ENCODE results near the gene GMDS. TPM values are rescaled to one million over a fixed set of nuclear protein-coding genes. Genes with fewer than 3 reads are reported as not detected.

Gene GMDS
- total and polyA plus RNA-seq, 2 of the 13 experiments (the other 11 are each of a cell fraction or from before 2014, with no cell fraction given), result 64.4 to 112 TPM

DNA sequence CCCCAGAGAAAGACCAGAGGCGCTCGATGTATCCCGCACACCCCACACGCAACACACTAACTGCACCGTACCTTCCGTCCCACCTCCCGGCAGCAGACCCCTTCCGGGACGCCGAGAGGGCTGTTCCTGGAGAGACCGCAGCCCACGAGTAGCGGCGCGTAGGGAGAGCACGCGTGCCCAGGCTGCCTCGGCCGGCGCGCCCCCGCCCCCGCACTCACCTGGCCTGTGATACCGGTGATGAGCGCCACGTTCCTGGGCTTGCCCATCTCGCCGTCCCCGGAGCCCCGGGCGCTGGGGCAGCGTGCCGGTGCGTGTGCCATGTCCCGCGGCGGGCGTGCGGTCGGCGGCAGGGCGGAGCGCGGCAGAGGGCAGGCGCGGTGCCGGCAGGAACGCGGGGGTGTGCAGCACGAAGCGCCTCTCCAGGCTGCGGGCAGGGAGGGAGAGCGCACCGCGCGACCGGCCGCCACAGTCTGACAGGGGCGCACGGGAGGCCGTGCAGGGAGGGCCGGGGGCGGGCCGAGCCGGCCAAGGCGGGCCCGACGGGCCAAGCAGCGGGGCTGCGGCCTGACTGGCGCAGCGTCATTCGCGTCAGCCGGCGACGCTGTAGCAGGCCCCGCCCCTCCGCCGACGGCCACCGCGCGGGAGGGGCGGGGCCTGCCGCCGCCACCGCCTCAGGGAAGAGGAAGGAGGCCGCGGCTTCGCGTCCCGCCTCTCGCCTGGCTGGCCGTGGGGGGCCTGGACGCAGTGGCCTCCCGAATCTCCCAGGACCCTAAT is at the start of gene GMDS (continued):
- TF ChIP-seq, protein P1, sequence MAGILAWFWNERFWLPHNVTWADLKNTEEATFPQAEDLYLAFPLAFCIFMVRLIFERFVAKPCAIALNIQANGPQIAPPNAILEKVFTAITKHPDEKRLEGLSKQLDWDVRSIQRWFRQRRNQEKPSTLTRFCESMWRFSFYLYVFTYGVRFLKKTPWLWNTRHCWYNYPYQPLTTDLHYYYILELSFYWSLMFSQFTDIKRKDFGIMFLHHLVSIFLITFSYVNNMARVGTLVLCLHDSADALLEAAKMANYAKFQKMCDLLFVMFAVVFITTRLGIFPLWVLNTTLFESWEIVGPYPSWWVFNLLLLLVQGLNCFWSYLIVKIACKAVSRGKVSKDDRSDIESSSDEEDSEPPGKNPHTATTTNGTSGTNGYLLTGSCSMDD (CRISPR knock-in tag; IDR thresholded peaks at IDR 0.05), result peak; percentile 70; the same call in 1 of the 2 replicates
- TF ChIP-seq GTF3A (CRISPR knock-in tag; conservative IDR thresholded peaks at IDR 0.05) (no peak), DNMT1 (CRISPR knock-in tag; IDR thresholded peaks at IDR 0.05) (peak; percentile 98; the same call in 1 of the 2 replicates), ATF7 (IDR thresholded peaks at IDR 0.05) (no peak), ATF7 (CRISPR knock-in tag; IDR thresholded peaks at IDR 0.05) (no peak), KDM6A (CRISPR knock-in tag; IDR thresholded peaks at IDR 0.05; ENCODE audit: low read depth) (no peak), TEAD3 (CRISPR knock-in tag; optimal IDR thresholded peaks at IDR 0.05; ENCODE audit: borderline replicate concordance) (peak; percentile 13), SALL1 (CRISPR knock-in tag; IDR thresholded peaks at IDR 0.05) (peak; percentile 78), NFKBIZ (CRISPR knock-in tag; IDR thresholded peaks at IDR 0.05) (peak; percentile 47; the same call in 1 of the 2 replicates), ZNF496 (CRISPR knock-in tag; IDR thresholded peaks at IDR 0.05; ENCODE audit: insufficient replicate concordance) (no peak), REPIN1 (CRISPR knock-in tag; IDR thresholded peaks at IDR 0.05; ENCODE audit: borderline replicate concordance, low read depth) (peak; percentile 47), CBX2 (IDR thresholded peaks at IDR 0.05; ENCODE audit: low read depth, low read length) (no peak), CBX2 (CRISPR knock-in tag; IDR thresholded peaks at IDR 0.05; ENCODE audit: low read depth) (no peak), BRD4 (CRISPR knock-in tag; IDR thresholded peaks at IDR 0.05) (peak; percentile 59), BRCA1 (CRISPR knock-in tag; IDR thresholded peaks at IDR 0.05) (no peak), MED13 (CRISPR knock-in tag; IDR thresholded peaks at IDR 0.05) (peak; percentile 70; the same call in 1 of the 2 replicates), GABPB1 (CRISPR knock-in tag; IDR thresholded peaks at IDR 0.05) (no peak; the same call in none of the 2 replicates), ZFP82 (CRISPR knock-in tag; IDR thresholded peaks at IDR 0.05; ENCODE audit: borderline replicate concordance) (peak; percentile 48; the same call in 1 of the 2 replicates), POLR2AphosphoS5 (IDR thresholded peaks at IDR 0.05; ENCODE audit: low read depth, low read length) (peak; percentile 84), CHCHD3 (CRISPR knock-in tag; IDR thresholded peaks at IDR 0.05) (peak; percentile 98), PAX8 (CRISPR knock-in tag; IDR thresholded peaks at IDR 0.05; ENCODE audit: borderline replicate concordance) (peak; percentile 12; the same call in 1 of the 2 replicates)
- TF ChIP-seq, protein P2, sequence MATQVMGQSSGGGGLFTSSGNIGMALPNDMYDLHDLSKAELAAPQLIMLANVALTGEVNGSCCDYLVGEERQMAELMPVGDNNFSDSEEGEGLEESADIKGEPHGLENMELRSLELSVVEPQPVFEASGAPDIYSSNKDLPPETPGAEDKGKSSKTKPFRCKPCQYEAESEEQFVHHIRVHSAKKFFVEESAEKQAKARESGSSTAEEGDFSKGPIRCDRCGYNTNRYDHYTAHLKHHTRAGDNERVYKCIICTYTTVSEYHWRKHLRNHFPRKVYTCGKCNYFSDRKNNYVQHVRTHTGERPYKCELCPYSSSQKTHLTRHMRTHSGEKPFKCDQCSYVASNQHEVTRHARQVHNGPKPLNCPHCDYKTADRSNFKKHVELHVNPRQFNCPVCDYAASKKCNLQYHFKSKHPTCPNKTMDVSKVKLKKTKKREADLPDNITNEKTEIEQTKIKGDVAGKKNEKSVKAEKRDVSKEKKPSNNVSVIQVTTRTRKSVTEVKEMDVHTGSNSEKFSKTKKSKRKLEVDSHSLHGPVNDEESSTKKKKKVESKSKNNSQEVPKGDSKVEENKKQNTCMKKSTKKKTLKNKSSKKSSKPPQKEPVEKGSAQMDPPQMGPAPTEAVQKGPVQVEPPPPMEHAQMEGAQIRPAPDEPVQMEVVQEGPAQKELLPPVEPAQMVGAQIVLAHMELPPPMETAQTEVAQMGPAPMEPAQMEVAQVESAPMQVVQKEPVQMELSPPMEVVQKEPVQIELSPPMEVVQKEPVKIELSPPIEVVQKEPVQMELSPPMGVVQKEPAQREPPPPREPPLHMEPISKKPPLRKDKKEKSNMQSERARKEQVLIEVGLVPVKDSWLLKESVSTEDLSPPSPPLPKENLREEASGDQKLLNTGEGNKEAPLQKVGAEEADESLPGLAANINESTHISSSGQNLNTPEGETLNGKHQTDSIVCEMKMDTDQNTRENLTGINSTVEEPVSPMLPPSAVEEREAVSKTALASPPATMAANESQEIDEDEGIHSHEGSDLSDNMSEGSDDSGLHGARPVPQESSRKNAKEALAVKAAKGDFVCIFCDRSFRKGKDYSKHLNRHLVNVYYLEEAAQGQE (IDR thresholded peaks at IDR 0.05; ENCODE audit: borderline replicate concordance in 1 of 2, low read depth in 1 of 2, low read length in 2 of 2), result peak in 1 of 2 experiments; percentile 75; a peak in 2 of 4 replicates
- TF ChIP-seq, protein P3, sequence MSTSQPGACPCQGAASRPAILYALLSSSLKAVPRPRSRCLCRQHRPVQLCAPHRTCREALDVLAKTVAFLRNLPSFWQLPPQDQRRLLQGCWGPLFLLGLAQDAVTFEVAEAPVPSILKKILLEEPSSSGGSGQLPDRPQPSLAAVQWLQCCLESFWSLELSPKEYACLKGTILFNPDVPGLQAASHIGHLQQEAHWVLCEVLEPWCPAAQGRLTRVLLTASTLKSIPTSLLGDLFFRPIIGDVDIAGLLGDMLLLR (CRISPR knock-in tag; IDR thresholded peaks at IDR 0.05), result peak; percentile 90; the same call in 1 of the 2 replicates
- TF ChIP-seq, protein P4, sequence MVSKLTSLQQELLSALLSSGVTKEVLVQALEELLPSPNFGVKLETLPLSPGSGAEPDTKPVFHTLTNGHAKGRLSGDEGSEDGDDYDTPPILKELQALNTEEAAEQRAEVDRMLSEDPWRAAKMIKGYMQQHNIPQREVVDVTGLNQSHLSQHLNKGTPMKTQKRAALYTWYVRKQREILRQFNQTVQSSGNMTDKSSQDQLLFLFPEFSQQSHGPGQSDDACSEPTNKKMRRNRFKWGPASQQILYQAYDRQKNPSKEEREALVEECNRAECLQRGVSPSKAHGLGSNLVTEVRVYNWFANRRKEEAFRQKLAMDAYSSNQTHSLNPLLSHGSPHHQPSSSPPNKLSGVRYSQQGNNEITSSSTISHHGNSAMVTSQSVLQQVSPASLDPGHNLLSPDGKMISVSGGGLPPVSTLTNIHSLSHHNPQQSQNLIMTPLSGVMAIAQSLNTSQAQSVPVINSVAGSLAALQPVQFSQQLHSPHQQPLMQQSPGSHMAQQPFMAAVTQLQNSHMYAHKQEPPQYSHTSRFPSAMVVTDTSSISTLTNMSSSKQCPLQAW (CRISPR knock-in tag; IDR thresholded peaks at IDR 0.05), result no peak
